C4-2B (cell line): ENCODE data around the gene SETD4.

Source experiments
- H3K27ac ChIP-seq: fragments of 450-650 bp; 2 replicates; pipeline ENCODE4 v1.5.1; 2017
- ZFX ChIP-seq: fragments of 450-650 bp; IDR thresholded peaks from 2 replicates; pipeline ENCODE4 v1.6.1; 2017
- TF ChIP-seq, protein P1 (sequence below): fragments of 450-650 bp; conservative IDR thresholded peaks from 2 replicates; pipeline ENCODE4 v1.5.1; 2017; ENCODE audit warnings: mild to moderate bottlenecking

The SETD4 gene

DNA sequence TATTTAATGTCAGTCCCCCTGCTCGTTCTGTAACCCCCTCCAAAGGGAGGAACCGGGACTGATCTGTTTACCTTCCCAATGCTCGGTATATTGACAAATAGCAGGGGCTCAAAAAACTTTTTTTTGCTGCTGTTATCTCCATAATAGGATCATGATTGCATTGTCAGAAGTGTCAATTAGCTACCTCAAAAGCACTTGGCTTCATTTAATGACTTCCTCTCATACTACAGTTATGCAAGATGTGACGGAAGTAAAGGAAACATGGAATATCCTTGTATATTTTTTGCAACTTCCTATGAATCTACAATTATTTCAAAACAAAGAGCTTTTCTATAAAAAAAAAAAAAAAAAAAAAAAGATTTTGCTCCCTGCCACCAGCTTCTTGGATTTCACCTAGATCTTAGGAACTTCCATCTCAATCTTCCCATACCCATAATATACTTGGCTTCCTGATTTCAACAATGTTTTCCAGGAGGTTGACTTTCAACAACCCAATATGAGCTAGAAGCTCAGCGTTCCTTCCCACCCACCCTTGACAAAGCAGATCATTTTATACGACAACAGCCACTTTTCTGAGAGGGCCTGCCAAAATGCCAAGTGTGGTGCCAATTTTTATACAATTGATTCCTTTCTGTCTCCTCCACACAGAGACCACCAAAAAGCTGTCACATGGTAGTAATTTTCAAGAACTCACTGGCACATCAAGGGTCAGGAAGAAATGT is 71.7 kb downstream of the SETD4 start:
- H3K27ac ChIP-seq = no peak overlapping the region
- no peak for TF ChIP-seq ZFX
- TF ChIP-seq, protein P1, sequence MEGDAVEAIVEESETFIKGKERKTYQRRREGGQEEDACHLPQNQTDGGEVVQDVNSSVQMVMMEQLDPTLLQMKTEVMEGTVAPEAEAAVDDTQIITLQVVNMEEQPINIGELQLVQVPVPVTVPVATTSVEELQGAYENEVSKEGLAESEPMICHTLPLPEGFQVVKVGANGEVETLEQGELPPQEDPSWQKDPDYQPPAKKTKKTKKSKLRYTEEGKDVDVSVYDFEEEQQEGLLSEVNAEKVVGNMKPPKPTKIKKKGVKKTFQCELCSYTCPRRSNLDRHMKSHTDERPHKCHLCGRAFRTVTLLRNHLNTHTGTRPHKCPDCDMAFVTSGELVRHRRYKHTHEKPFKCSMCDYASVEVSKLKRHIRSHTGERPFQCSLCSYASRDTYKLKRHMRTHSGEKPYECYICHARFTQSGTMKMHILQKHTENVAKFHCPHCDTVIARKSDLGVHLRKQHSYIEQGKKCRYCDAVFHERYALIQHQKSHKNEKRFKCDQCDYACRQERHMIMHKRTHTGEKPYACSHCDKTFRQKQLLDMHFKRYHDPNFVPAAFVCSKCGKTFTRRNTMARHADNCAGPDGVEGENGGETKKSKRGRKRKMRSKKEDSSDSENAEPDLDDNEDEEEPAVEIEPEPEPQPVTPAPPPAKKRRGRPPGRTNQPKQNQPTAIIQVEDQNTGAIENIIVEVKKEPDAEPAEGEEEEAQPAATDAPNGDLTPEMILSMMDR = no peak

DNA sequence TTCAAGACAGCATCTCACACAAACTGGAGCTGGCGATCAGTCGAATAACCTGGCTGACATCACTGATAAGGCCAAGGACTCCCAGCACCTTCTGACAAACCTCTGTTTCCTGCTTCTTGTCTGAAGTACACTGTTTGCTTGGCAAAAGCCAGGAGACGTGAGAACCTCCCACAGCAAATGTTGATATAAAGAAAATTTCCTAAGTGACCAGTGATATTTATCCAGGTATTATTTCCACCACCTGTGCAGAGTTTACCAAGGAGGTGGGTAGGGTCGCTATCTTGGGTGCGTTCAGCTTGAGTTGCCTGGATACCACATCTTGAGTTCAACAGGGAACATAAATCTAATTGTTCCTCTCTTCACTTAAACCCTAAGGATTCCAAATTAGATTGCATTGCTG is 72.9 kb downstream of the SETD4 start:
- no peak for TF ChIP-seq ZFX
- no peak overlapping the region for H3K27ac ChIP-seq

DNA sequence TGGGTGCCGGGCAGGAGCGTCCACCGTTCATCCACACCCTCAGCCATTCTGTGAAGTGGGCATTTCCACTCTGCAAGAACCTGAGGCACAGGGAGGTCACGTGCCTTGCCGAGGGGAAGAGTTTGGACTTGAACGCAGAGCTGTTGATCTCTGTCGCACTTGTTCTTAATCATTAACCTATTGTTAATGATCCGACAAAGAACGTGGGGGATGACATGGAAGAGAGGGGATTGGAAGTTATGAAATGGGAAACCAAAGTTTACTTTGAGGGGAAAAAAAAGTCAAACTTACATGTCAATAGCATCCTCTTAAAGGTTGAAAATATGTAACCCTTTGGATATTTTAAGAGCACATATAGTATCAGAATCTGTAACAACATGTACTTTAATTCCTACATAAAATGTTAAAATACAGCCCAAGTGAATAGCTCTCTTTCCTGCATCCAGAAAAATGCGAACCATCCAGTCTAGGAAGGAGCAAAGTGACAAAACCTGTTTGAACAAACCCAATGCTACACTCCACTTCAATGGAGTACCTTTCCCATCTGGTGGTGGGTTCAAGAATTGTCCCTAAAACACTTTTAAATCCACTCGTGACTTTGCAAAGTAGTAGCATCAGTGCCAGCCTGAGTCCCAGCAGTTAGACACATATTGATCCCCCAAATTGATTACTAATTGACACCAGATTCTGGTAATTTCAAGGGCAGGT is 75.5 kb downstream of the SETD4 start:
- TF ChIP-seq, protein P1 = peak; percentile 17
- no peak for TF ChIP-seq ZFX
- no peak overlapping the region for H3K27ac ChIP-seq
